K562 (cell line): ENCODE results near the gene BCL11A. TPM values are rescaled to one million over a fixed set of nuclear protein-coding genes. Genes with fewer than 3 reads are reported as not detected.

Source experiments
- ATAC-seq: fragments of 200-7000 bp; cut with Tn5 transposase; 3 replicates; pipeline ENCODE4 v1.9.1; 2020; ENCODE audit warnings: moderate library complexity
- BruUV-seq: library from RNA; stranded (reverse); fragments of 400-500 nt; replicated peaks from 2 replicates; lab custom pipeline; 2021; lab: Mats Ljungman, UMichigan
- CTCF ChIA-PET: fragments of 300-600 bp; formaldehyde crosslinking; extraction: SDS; loops from one replicate; lab custom pipeline; 2021; ENCODE audit warnings: low intra/inter-chr PET ratio; lab: Yijun Ruan, JAX
- POLR2A ChIA-PET: fragments of 300-600, 350-650 bp; sonication (Branson Sonifier 250); formaldehyde crosslinking; extraction: SDS; loops from one replicate; lab custom pipeline; 2021; ENCODE audit warnings: antibody characterized with exemption, inconsistent platforms; lab: Yijun Ruan, JAX
- DNase-seq, 4 experiments: peaks; one replicate each; pipeline versions ENCODE4 v3.0.0 to v3.0.0-alpha.2; 2011 to 2018; ENCODE audit warnings: low spot score in 3 of 4, mixed read lengths in 3 of 4; ENCODE audit errors: extremely low read depth in 1 of 4
- FAIRE-seq: peaks from 2 replicates; lab custom pipeline; 2011; peaks lifted over from hg19 to GRCh38; lab: Jason Lieb, UNC
- H2AFZ ChIP-seq: 2 replicates; pipeline ENCODE4 v1.6.0; 2011; ENCODE audit warnings: low read depth, low read length, control low read depth, inconsistent platforms
- H3K27ac ChIP-seq: fragments of 200-600 bp; 3 replicates; pipeline ENCODE4 v1.8.0; 2011; ENCODE audit warnings: low read depth, mild to moderate bottlenecking, control low read depth, inconsistent platforms, low read length, moderate library complexity, mixed read lengths; ENCODE audit errors: extremely low read depth
- H3K27me3 ChIP-seq, 2 experiments: fragments of 300-600 bp in 1 of 2; 2 replicates in 1 of 2; 3 replicates in 1 of 2; pipeline versions ENCODE4 v1.6.0 to v1.8.0; 2011; ENCODE audit warnings: inconsistent platforms in 2 of 2, low read length in 2 of 2, mild to moderate bottlenecking in 1 of 2, mixed read lengths in 1 of 2, moderate library complexity in 1 of 2; ENCODE audit not compliant: control insufficient read depth in 2 of 2, insufficient read depth in 2 of 2
- H3K36me3 ChIP-seq: fragments of 300-600 bp; 3 replicates; pipeline ENCODE4 v1.8.0; 2011; ENCODE audit warnings: mild to moderate bottlenecking, low read length, inconsistent platforms; ENCODE audit not compliant: control insufficient read depth, insufficient read depth
- H3K4me1 ChIP-seq, 2 experiments: fragments of 200-600 bp in 1 of 2; replicated peaks in 1 of 2; 2 replicates in 1 of 2; 3 replicates in 1 of 2; pipeline versions ENCODE4 v1.5.1 to v1.8.0; 2011; ENCODE audit warnings: inconsistent platforms in 2 of 2, low read length in 2 of 2, mild to moderate bottlenecking in 1 of 2, mixed read lengths in 1 of 2, moderate library complexity in 1 of 2; ENCODE audit not compliant: control insufficient read depth in 2 of 2, insufficient read depth in 2 of 2
- H3K4me2 ChIP-seq: 2 replicates; pipeline ENCODE4 v1.6.1; 2011; ENCODE audit warnings: low read length, control low read depth, inconsistent platforms, mixed read lengths; ENCODE audit not compliant: insufficient read depth
- H3K4me3 ChIP-seq: fragments of 200-600 bp; sonication (generic), shearing (Covaris generic); 2 replicates; pipeline ENCODE4 v1.5.1; 2016; ENCODE audit warnings: control low read depth, inconsistent platforms
- H3K79me2 ChIP-seq: fragments of 200-600 bp; 3 replicates; pipeline ENCODE4 v1.8.0; 2011; ENCODE audit warnings: low read length, inconsistent platforms; ENCODE audit not compliant: control insufficient read depth, insufficient read depth
- H3K9ac ChIP-seq, 2 experiments: 2 replicates each; pipeline versions ENCODE4 v1.6.0 to v1.6.1; 2011; ENCODE audit warnings: low read depth in 2 of 2, low read length in 2 of 2, control low read depth in 1 of 2, inconsistent platforms in 1 of 2, mild to moderate bottlenecking in 1 of 2, mixed read lengths in 1 of 2; ENCODE audit not compliant: insufficient read depth in 1 of 2
- H3K9me1 ChIP-seq: one replicate; pipeline ENCODE4 v1.6.0; 2011; ENCODE audit warnings: inconsistent platforms, mild to moderate bottlenecking, low read length, moderate library complexity; ENCODE audit not compliant: control insufficient read depth, insufficient read depth
- H3K9me3 ChIP-seq: replicated peaks from 2 replicates; pipeline ENCODE4 v1.5.1; 2011; ENCODE audit warnings: low read depth, low read length, inconsistent platforms; ENCODE audit not compliant: control insufficient read depth, insufficient read depth
- H4K20me1 ChIP-seq: replicated peaks from 2 replicates; pipeline ENCODE4 v1.6.1; 2011; ENCODE audit warnings: low read length, inconsistent platforms, mixed read lengths; ENCODE audit not compliant: control insufficient read depth, insufficient read depth
- CBFA2T3 ChIP-seq: fragments of 450-650 bp; IDR thresholded peaks from 2 replicates; pipeline ENCODE4 v1.6.1; 2017
- IRF9 ChIP-seq: fragments of 450-650 bp; IDR thresholded peaks from 2 replicates; pipeline ENCODE4 v1.6.1; 2016; ENCODE audit warnings: missing biosample characterization, missing genetic modification characterization
- POLR2G ChIP-seq: fragments of 200-400 bp; formaldehyde crosslinking; IDR thresholded peaks from 2 replicates; pipeline ENCODE4 v1.6.1; 2017; ENCODE audit warnings: low read depth, mild to moderate bottlenecking, antibody characterized with exemption, low read length, moderate library complexity
- ZFP91 ChIP-seq: sonication (generic); formaldehyde crosslinking; IDR thresholded peaks from 2 replicates; pipeline ENCODE4 v1.8.0; 2022; ENCODE audit warnings: mild to moderate bottlenecking, missing genetic modification reagents
- ZNF134 ChIP-seq: fragments of 250-450 bp; sonication (Bioruptor Pico); conservative IDR thresholded peaks from 2 replicates; pipeline ENCODE4 v1.4.0; 2020
- WGBS: fragments of 100-300 bp; shearing (Covaris generic); methylation state at CpG from one replicate; pipeline ENCODE4 v1.1.6; 2016; ENCODE audit warnings: low coverage, mixed read lengths; ENCODE audit not compliant: insufficient coverage; ENCODE audit errors: missing lambda C conversion rate; 5-methylcytosine and 5-hydroxymethylcytosine counted together
- in situ Hi-C: fragments of 300-500 bp; cut with MboI; formaldehyde crosslinking; loops from 4 replicates; pipeline ENCODE4 v1.15.0; 2018; ENCODE audit warnings: inconsistent platforms, mixed read lengths
- intact Hi-C: fragments of 100-400 bp; cut with micrococcal nuclease; formaldehyde crosslinking; loops from 2 replicates; pipeline ENCODE4 v1.14.2; 2022
- polyA plus RNA-seq, 8 experiments: library from polyadenylated mRNA; depleted of rRNA in 4 of 8; stranded (reverse) in 5 of 8; unstranded in 3 of 8; fragments of >200 nt; fragmentation: Nextera tagmentation in 2 of 8; fragmentation: Illumina TruSeq in 1 of 8; extraction: Ambion mirVana in 2 of 8; extraction: Trizol in 1 of 8; gene quantifications; 2 replicates each; pipeline versions ENCODE4 v1.2.1 to v1.2.3, GENCODE V29; 2011 to 2014; ENCODE audit warnings: inconsistent platforms in 1 of 8, missing spikeins in 1 of 8
- total RNA-seq, 7 experiments: library from RNA; depleted of rRNA in 6 of 7; stranded (reverse); fragments of >200 nt in 6 of 7; fragmentation: Illumina TruSeq in 2 of 7; extraction: Trizol in 2 of 7; gene quantifications; 2 replicates each; pipeline versions ENCODE4 v1.2.1 to v1.2.3, GENCODE V29; 2011 to 2021; ENCODE audit warnings: low replicate concordance in 1 of 7

BCL11A gene
- total and polyA plus RNA-seq, 9 of the 15 experiments (the other 6 are each of a cell fraction or from before 2014, with no cell fraction given): 0.13 TPM; not detected in 8

GRCh38 chr2:60527762-60528161 lies 25.7 kb downstream of the BCL11A start:
- H3K36me3 ChIP-seq: no peaks in the 10 kb centered on the region
- H3K27me3 ChIP-seq: peaks cover 6 to 34% of the 10 kb centered on the region in 2 experiments; a peak in 3 of 5 replicates
- H3K9ac ChIP-seq: no peak overlapping the region
- H3K79me2 ChIP-seq: no peaks in the 10 kb centered on the region
- BruUV-seq: no TSS peak
- H4K20me1 ChIP-seq: no peaks in the 10 kb centered on the region
- in situ Hi-C loops (no loop called here), intact Hi-C loops (no loop called here)
- under 1% methylated on average over 7 of the region's 8 CpGs for WGBS
- ATAC-seq: no peak
- no peak for FAIRE-seq
- H3K4me2 ChIP-seq: no peak overlapping the region
- H2AFZ ChIP-seq: no peak overlapping the region
- CTCF ChIA-PET: no interaction called here
- no peaks in the 10 kb centered on the region for H3K9me3 ChIP-seq
- no peak for DNase-seq
- TF ChIP-seq ZNF134 (CRISPR knock-in tag): no peak
- TF ChIP-seq CBFA2T3: no peak
- no peak for TF ChIP-seq ZFP91 (CRISPR knock-in tag)
- TF ChIP-seq POLR2G: no peak
- TF ChIP-seq IRF9 (tag): no peak
- POLR2A ChIA-PET: interaction anchor here (0.6 to 1.2 kb wide), 3 partner anchors 12 to 41 kb away, joined by 3 read pairs; no protein-coding TSS in a partner anchor
- no peaks in the 10 kb centered on the region for H3K4me1 ChIP-seq
- H3K27ac ChIP-seq: no peak overlapping the region
- no peak overlapping the region for H3K4me3 ChIP-seq
- no peaks in the 10 kb centered on the region for H3K9me1 ChIP-seq
